Suprapubic skin (tissue), 4 donors: Measurements from ENCODE around the gene DDX1. TPM values are rescaled to one million over a fixed set of nuclear protein-coding genes. Genes with fewer than 3 reads are reported as not detected.
A peak's percentile ranks its signal among the peaks of the same experiment; 100 is the strongest.

Experiments used
- DNase-seq, 2 donors: peaks; one replicate each; pipeline ENCODE4 v3.0.0-alpha.2; 2019; ENCODE audit warnings: low spot score in 2 of 2
- H3K27ac ChIP-seq: fragments of 200-600 bp; sonication (generic); one replicate; pipeline ENCODE4 v1.5.1; 2019
- H3K27me3 ChIP-seq: fragments of 200-600 bp; sonication (generic); one replicate; pipeline ENCODE4 v1.5.1; 2019
- H3K36me3 ChIP-seq: fragments of 200-600 bp; sonication (generic); one replicate; pipeline ENCODE4 v1.5.1; 2019
- H3K4me1 ChIP-seq: fragments of 200-600 bp; sonication (generic); one replicate; pipeline ENCODE4 v1.5.1; 2019
- H3K4me3 ChIP-seq: fragments of 200-600 bp; sonication (generic); one replicate; pipeline ENCODE4 v1.5.1; 2019; ENCODE audit warnings: mild to moderate bottlenecking
- H3K9me3 ChIP-seq: fragments of 200-600 bp; sonication (generic); one replicate; pipeline ENCODE4 v1.5.1; 2019
- CTCF ChIP-seq, 2 donors: fragments of 200-600 bp in 1 of 2; fragments of 450-650 bp in 1 of 2; sonication (generic) in 1 of 2; IDR thresholded peaks; one replicate each; pipeline ENCODE4 v1.5.1; 2016 to 2019; ENCODE audit warnings: antibody characterized with exemption in 2 of 2, mild to moderate bottlenecking in 1 of 2, moderate library complexity in 1 of 2
- EP300 ChIP-seq: sonication (generic); formaldehyde crosslinking; IDR thresholded peaks from one replicate; pipeline ENCODE4 v1.6.1; 2017; ENCODE audit warnings: antibody characterized with exemption
- POLR2A ChIP-seq, 2 donors: fragments of 450-650 bp; IDR thresholded peaks; one replicate each; pipeline ENCODE4 v1.6.1; 2017; ENCODE audit warnings: antibody characterized with exemption in 2 of 2, mild to moderate bottlenecking in 2 of 2, moderate library complexity in 2 of 2
- POLR2AphosphoS5 ChIP-seq, 3 donors: sonication (generic); formaldehyde crosslinking; IDR thresholded peaks; one replicate each; pipeline ENCODE4 v1.6.1; 2017; ENCODE audit warnings: antibody characterized with exemption in 3 of 3
- WGBS: methylation state at CpG from one replicate; pipeline ENCODE4 v1.1.5; 2018; 5-methylcytosine and 5-hydroxymethylcytosine counted together
- total RNA-seq, 4 donors: library from RNA; depleted of rRNA; stranded (reverse); fragments of >200 nt; gene quantifications; one replicate each; pipeline ENCODE4 v1.1.0, GENCODE V29; 2016

DDX1 gene
- total RNA-seq, 4 donors from 2014 or later, result 40.9 to 62.1 (median 51.8) TPM

GRCh38 chr2:15556311-15556930 lies 35.2 kb upstream of the DDX1 start:
- Histone ChIP-seq H3K4me3 (no peak overlapping the region), H3K36me3 (peaks cover 27% of the 10 kb centered on the region), H3K4me1 (peaks cover 14% of the 10 kb centered on the region), H3K9me3 (no peaks in the 10 kb centered on the region), H3K27me3 (no peaks in the 10 kb centered on the region), H3K27ac (peak overlapping the region; percentile 14)
- 91% methylated on average over 4 of the region's 4 CpGs for WGBS
- TF ChIP-seq CTCF (IDR thresholded peaks at IDR 0.05), result no peak
- DNase-seq, result no peak

GRCh38 chr2:15557887-15558311 lies 33.8 kb upstream of the DDX1 start:
- H3K27ac ChIP-seq, result no peak overlapping the region
- H3K4me1 ChIP-seq, result peaks cover 14% of the 10 kb centered on the region
- 76% methylated on average over 5 of the region's 5 CpGs for WGBS
- H3K27me3 ChIP-seq, result no peaks in the 10 kb centered on the region
- H3K4me3 ChIP-seq, result no peak overlapping the region
- H3K9me3 ChIP-seq, result no peaks in the 10 kb centered on the region
- no peak for DNase-seq
- H3K36me3 ChIP-seq, result peaks cover 16% of the 10 kb centered on the region
- TF ChIP-seq CTCF (IDR thresholded peaks at IDR 0.05) (no peak), EP300 (no peak), POLR2A (IDR thresholded peaks at IDR 0.05) (no peak), POLR2AphosphoS5 (IDR thresholded peaks at IDR 0.05) (no peak)

- Histone ChIP-seq H3K27me3 (no peaks in the 10 kb centered on the region), H3K4me3 (peak overlapping the region; percentile 88), H3K27ac (no peak overlapping the region), H3K4me1 (peaks cover 14% of the 10 kb centered on the region), H3K36me3 (peaks cover 6% of the 10 kb centered on the region), H3K9me3 (no peaks in the 10 kb centered on the region)
- TF ChIP-seq EP300, result no peak
- no peak for TF ChIP-seq CTCF (IDR thresholded peaks at IDR 0.05)
- no peak for TF ChIP-seq POLR2AphosphoS5 (IDR thresholded peaks at IDR 0.05)
- TF ChIP-seq POLR2A (IDR thresholded peaks at IDR 0.05), result no peak
- WGBS, result 65% methylated on average over 6 of the region's 6 CpGs
- no peak for DNase-seq
Measured at GRCh38 chr2:15559379-15560139, 32.1 kb upstream of the DDX1 start.

DNA sequence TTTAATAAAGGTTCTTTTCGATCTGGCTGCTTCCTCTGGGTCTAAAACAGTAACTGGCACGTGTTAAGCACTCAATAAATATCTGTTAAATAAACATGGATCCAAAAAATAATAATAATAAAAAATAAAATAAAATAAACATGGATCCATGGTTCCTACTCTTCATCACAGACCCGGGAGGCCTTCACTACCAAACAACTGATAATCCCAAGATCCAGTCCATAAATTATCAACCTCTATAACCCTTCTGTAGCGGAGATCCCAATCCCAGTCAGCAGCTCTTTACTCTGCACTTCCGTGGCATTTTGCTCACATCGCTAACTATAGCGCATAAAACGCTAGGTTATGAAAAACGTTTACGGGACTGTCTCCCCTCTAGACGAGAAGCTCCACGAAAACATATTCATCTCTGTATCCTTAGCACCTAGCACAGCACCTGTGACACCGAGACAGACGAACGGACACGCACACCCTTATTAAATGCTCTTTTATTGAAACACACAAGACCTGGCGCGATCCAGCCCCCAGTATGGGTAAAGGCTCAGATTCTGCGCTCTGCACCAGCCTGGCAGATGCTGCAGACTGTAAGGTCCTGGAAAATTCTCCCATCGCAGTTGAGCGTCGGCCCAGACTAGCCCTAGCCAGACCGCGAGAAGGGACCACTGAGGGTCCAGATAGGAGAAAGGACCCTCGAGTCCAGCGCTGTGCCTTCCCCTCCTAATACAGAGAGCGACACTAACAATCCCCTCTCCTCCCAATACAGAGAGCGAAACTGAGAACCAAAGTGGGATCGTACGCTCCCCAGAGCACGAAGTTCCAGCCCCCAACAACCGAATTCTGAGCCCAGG lies 31.3 kb upstream of the DDX1 start:
- peak overlapping the region; percentile 88 for H3K4me3 ChIP-seq
- no peak for DNase-seq
- WGBS, result 1% methylated on average over 26 of the region's 32 CpGs
- H3K4me1 ChIP-seq, result peaks cover 14% of the 10 kb centered on the region
- no peaks in the 10 kb centered on the region for H3K9me3 ChIP-seq
- H3K27ac ChIP-seq, result peak overlapping the region; percentile 79
- peaks cover 4% of the 10 kb centered on the region for H3K36me3 ChIP-seq
- no peaks in the 10 kb centered on the region for H3K27me3 ChIP-seq
- TF ChIP-seq POLR2AphosphoS5 (IDR thresholded peaks at IDR 0.05) (no peak), EP300 (no peak), CTCF (IDR thresholded peaks at IDR 0.05) (no peak), POLR2A (IDR thresholded peaks at IDR 0.05) (no peak)
